ENCODE results near the gene RSRP1. TPM values are rescaled to one million over a fixed set of nuclear protein-coding genes. Genes with fewer than 3 reads are reported as not detected.
A peak's percentile ranks its signal among the peaks of the same experiment; 100 is the strongest.
"Not testable (repeated sequence)": the region's sequence is repeated elsewhere in the genome, so short reads cannot be mapped to it uniquely, and the experiment has no call there.

Gene RSRP1
- total and polyA plus RNA-seq, 2 of the 4 experiments (the other 2 are of a cell fraction), result 71.0 TPM

- H4K8ac ChIP-seq (ENCODE audit: low read depth in 2 of 2, low read length in 2 of 2); CTCF ChIA-PET; DNase-seq; H3K18ac ChIP-seq (ENCODE audit: low read depth, low read length); H3K36me3 ChIP-seq (ENCODE audit: control insufficient read depth, insufficient read depth, low read length); H4K5ac ChIP-seq (ENCODE audit: low read depth, low read length); ATAC-seq (ENCODE audit: low read depth); H3K79me1 ChIP-seq (ENCODE audit: low read depth in 1 of 2, low read length in 2 of 2); H3K4me3 ChIP-seq (ENCODE audit: insufficient read depth, low read depth, low read length); POLR2A ChIA-PET (ENCODE audit: unreplicated experiment); H2BK20ac ChIP-seq (ENCODE audit: low read depth, low read length); dilution Hi-C loops (cut with HindIII; ENCODE audit: low sequenced_read_pairs, unreplicated experiment); H2BK120ac ChIP-seq (ENCODE audit: low read depth, low read length); H3K9me1 ChIP-seq (ENCODE audit: insufficient read depth, low read length); H3K4ac ChIP-seq (ENCODE audit: low read depth, low read length); H2BK5ac ChIP-seq (ENCODE audit: low read depth, low read length, poor library complexity, severe bottlenecking); BruUV-seq (replicated peaks); H3K56ac ChIP-seq (ENCODE audit: extremely low read depth, insufficient read depth, low read length); H2AK9ac ChIP-seq (replicated peaks; ENCODE audit: low read depth, low read length, poor library complexity); H3K14ac ChIP-seq (replicated peaks; ENCODE audit: low read depth, low read length); H2BK15ac ChIP-seq (ENCODE audit: low read depth, low read length); H3K27me3 ChIP-seq (ENCODE audit: control insufficient read depth, insufficient read depth, low read length); H3K9ac ChIP-seq (ENCODE audit: low read depth, low read length); H3K4me2 ChIP-seq (ENCODE audit: low read depth, low read length); H3K23ac ChIP-seq (ENCODE audit: low read depth, low read length); H4K20me1 ChIP-seq (ENCODE audit: insufficient read depth, low read length); H3K4me1 ChIP-seq (ENCODE audit: control insufficient read depth, insufficient read depth, low read length); H4K91ac ChIP-seq (ENCODE audit: insufficient read depth, low read depth, low read length); H2AK5ac ChIP-seq (ENCODE audit: low read depth, low read length); H3K9me3 ChIP-seq (ENCODE audit: control insufficient read depth, insufficient read depth, low read length); H3K27ac ChIP-seq (ENCODE audit: insufficient read depth, low read length): not testable (repeated sequence)
- intact Hi-C loops (cut with micrococcal nuclease) (loop anchor here (10.0 kb wide), 1 partner anchor 238 kb away; no protein-coding TSS in a partner anchor), in situ Hi-C loops (cut with MboI; ENCODE audit: low sequenced_read_pairs) (loop anchor here (10.0 kb wide), 2 partner anchors 118 to 238 kb away; no protein-coding TSS in a partner anchor)
- WGBS, 2 experiments (ENCODE audit: extremely low coverage in 2 of 2, insufficient read length in 1 of 2), result no CpG with 5 or more reads among the region's 6 CpGs
- H2AFZ ChIP-seq (replicated peaks; ENCODE audit: low read length, poor library complexity), result peak overlapping the region; percentile 7
Observed at GRCh38 chr1:25287164-25287563, 39.9 kb upstream of the RSRP1 start.

- H4K20me1 ChIP-seq (ENCODE audit: insufficient read depth, low read length); H3K36me3 ChIP-seq (ENCODE audit: control insufficient read depth, insufficient read depth, low read length); H2BK15ac ChIP-seq (ENCODE audit: low read depth, low read length); H4K8ac ChIP-seq (ENCODE audit: low read depth in 2 of 2, low read length in 2 of 2); H4K91ac ChIP-seq (ENCODE audit: insufficient read depth, low read depth, low read length); H3K27ac ChIP-seq (ENCODE audit: insufficient read depth, low read length); H3K18ac ChIP-seq (ENCODE audit: low read depth, low read length); H3K4me2 ChIP-seq (ENCODE audit: low read depth, low read length); H3K23ac ChIP-seq (ENCODE audit: low read depth, low read length); CTCF ChIA-PET; H3K14ac ChIP-seq (replicated peaks; ENCODE audit: low read depth, low read length); H3K4ac ChIP-seq (ENCODE audit: low read depth, low read length); BruUV-seq (replicated peaks); H3K4me1 ChIP-seq (ENCODE audit: control insufficient read depth, insufficient read depth, low read length); ATAC-seq (ENCODE audit: low read depth); H3K9me3 ChIP-seq (ENCODE audit: control insufficient read depth, insufficient read depth, low read length); H2BK20ac ChIP-seq (ENCODE audit: low read depth, low read length); dilution Hi-C loops (cut with HindIII; ENCODE audit: low sequenced_read_pairs, unreplicated experiment); DNase-seq; H3K9me1 ChIP-seq (ENCODE audit: insufficient read depth, low read length); H2AFZ ChIP-seq (replicated peaks; ENCODE audit: low read length, poor library complexity); H3K4me3 ChIP-seq (ENCODE audit: insufficient read depth, low read depth, low read length); H4K5ac ChIP-seq (ENCODE audit: low read depth, low read length); H2AK9ac ChIP-seq (replicated peaks; ENCODE audit: low read depth, low read length, poor library complexity); H3K9ac ChIP-seq (ENCODE audit: low read depth, low read length); H3K79me1 ChIP-seq (ENCODE audit: low read depth in 1 of 2, low read length in 2 of 2); H2AK5ac ChIP-seq (ENCODE audit: low read depth, low read length); H2BK5ac ChIP-seq (ENCODE audit: low read depth, low read length, poor library complexity, severe bottlenecking); H3K27me3 ChIP-seq (ENCODE audit: control insufficient read depth, insufficient read depth, low read length); H2BK120ac ChIP-seq (ENCODE audit: low read depth, low read length); H3K56ac ChIP-seq (ENCODE audit: extremely low read depth, insufficient read depth, low read length): not testable (repeated sequence)
- whole genome bisulfite sequencing, 2 experiments (ENCODE audit: extremely low coverage in 2 of 2, insufficient read length in 1 of 2), result 100% methylated on average over 1 of the region's 3 CpGs; no CpG with 5 or more reads in 1 of the 2 experiments
- in situ Hi-C loops (cut with MboI; ENCODE audit: low sequenced_read_pairs), result loop anchor here (10.0 kb wide), 2 partner anchors 119 to 239 kb away; no protein-coding TSS in a partner anchor
- intact Hi-C loops (cut with micrococcal nuclease), result loop anchor here (10.0 kb wide), 1 partner anchor 239 kb away; no protein-coding TSS in a partner anchor
- POLR2A ChIA-PET (ENCODE audit: unreplicated experiment), result interaction anchor here (1.0 kb wide), 1 partner anchor 39 kb away, joined by 3 read pairs; the partner anchor contains the start of gene RSRP1
Observed at GRCh38 chr1:25285862-25286261, 38.6 kb upstream of the RSRP1 start.
